Subcutaneous abdominal adipose tissue (tissue), 5 donors: ENCODE measurements around the gene FTH1.

Experiments
- H3K27ac ChIP-seq: one replicate; pipeline ENCODE4 v1.7.0; 2013; ENCODE audit warnings: low read depth, mild to moderate bottlenecking, inconsistent platforms, low read length, moderate library complexity
- H3K27me3 ChIP-seq, 5 donors: one replicate each; pipeline ENCODE4 v1.7.0; 2013; ENCODE audit warnings: low read length in 5 of 5, inconsistent platforms in 1 of 5; ENCODE audit not compliant: control insufficient read depth in 5 of 5, insufficient read depth in 4 of 5
- H3K36me3 ChIP-seq, 5 donors: one replicate each; pipeline ENCODE4 v1.7.0; 2013; ENCODE audit warnings: low read length in 5 of 5; ENCODE audit not compliant: control insufficient read depth in 5 of 5, insufficient read depth in 5 of 5
- H3K4me1 ChIP-seq, 5 donors: one replicate each; pipeline ENCODE4 v1.7.0; 2013; ENCODE audit warnings: low read length in 5 of 5, mild to moderate bottlenecking in 3 of 5, moderate library complexity in 1 of 5; ENCODE audit not compliant: control insufficient read depth in 5 of 5, insufficient read depth in 5 of 5
- H3K4me3 ChIP-seq, 5 donors: one replicate each; pipeline ENCODE4 v1.7.0; 2013; ENCODE audit warnings: low read length in 5 of 5, low read depth in 1 of 5
- H3K9ac ChIP-seq, 5 donors: one replicate each; pipeline ENCODE4 v1.7.0; 2013; ENCODE audit warnings: low read length in 5 of 5, mild to moderate bottlenecking in 4 of 5, moderate library complexity in 3 of 5
- H3K9me3 ChIP-seq, 5 donors: one replicate each; pipeline ENCODE4 v1.7.0; 2013; ENCODE audit warnings: low read length in 5 of 5; ENCODE audit not compliant: control insufficient read depth in 5 of 5
- donor health status: healthy.
- donor health status: healthy.
- donor health status: healthy.
- donor health status: healthy.
- donor health status: healthy.

FTH1 gene

DNA sequence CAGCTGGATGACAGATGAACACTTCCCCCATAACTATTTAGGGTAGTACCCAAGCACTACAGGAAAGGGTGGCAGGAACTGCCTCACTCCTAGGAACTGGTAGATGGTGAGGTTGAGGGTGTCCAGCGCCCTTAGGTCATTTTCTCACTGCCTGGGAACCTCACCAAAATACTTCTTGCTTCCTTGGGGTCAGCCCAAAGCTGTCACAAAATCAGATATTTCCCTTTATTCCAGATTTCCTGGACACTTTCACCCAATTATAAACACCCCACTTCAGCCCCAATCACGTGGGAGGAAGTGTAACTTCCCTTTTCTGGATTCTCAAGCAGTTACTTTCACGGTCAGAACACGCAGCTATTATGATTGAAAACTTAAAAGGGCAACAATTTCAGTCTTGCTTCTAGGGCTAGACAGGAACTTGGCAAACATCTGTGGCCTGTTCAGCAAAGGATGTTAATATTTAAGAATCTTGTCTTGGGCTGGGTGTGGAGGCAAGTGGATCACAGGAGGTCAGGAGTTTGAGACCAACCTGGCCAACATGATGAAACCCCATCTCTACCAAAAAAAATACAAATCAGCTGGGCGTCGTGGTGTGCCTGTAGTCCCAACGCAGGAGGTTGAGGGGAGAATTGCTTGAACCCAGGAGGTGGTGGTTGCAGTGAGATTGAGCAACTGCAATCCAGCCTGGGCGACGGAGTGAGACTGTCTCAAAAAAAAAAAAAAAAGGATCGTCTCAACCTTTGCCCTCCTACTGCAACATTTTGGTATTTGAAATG is 4.0 kb downstream of the FTH1 start:
- peaks cover 8 to 43% (median 31%) of the 10 kb centered on the region in 5 donors for H3K36me3 ChIP-seq
- peak overlapping the region; percentile 43 to 100 (median 99) for H3K4me3 ChIP-seq
- H3K9me3 ChIP-seq: no peaks in the 10 kb centered on the region
- H3K27ac ChIP-seq: peak overlapping the region; percentile 100
- peaks cover 24 to 62% (median 61%) of the 10 kb centered on the region in 5 donors for H3K4me1 ChIP-seq
- peak overlapping the region in 4 of 5 donors; percentile 42 to 84 (median 54) for H3K9ac ChIP-seq
- no peaks in the 10 kb centered on the region for H3K27me3 ChIP-seq

DNA sequence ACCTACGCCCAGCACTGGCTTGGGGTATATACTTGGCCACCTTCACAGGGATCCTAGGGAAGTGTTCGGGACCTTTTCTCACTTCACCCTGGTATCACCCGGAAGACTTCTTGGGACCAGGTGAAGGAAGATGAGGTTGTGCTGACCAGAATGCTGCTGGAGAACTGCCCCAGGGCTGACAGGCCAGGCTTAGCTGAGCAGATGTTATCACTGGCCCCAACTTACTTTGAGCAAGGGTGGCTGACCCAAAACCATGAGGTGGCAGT is 4.5 kb downstream of the FTH1 start:
- Histone ChIP-seq H3K36me3 (peaks cover 8 to 49% (median 34%) of the 10 kb centered on the region in 5 donors), H3K4me3 (peak overlapping the region in 3 of 5 donors; percentile 5 to 100 (median 7)), H3K9me3 (no peaks in the 10 kb centered on the region), H3K27ac (peak overlapping the region; percentile 100), H3K4me1 (peaks cover 24 to 58% (median 55%) of the 10 kb centered on the region in 5 donors), H3K9ac (peak overlapping the region in 3 of 5 donors; percentile 42 to 84 (median 57)), H3K27me3 (no peaks in the 10 kb centered on the region)

DNA sequence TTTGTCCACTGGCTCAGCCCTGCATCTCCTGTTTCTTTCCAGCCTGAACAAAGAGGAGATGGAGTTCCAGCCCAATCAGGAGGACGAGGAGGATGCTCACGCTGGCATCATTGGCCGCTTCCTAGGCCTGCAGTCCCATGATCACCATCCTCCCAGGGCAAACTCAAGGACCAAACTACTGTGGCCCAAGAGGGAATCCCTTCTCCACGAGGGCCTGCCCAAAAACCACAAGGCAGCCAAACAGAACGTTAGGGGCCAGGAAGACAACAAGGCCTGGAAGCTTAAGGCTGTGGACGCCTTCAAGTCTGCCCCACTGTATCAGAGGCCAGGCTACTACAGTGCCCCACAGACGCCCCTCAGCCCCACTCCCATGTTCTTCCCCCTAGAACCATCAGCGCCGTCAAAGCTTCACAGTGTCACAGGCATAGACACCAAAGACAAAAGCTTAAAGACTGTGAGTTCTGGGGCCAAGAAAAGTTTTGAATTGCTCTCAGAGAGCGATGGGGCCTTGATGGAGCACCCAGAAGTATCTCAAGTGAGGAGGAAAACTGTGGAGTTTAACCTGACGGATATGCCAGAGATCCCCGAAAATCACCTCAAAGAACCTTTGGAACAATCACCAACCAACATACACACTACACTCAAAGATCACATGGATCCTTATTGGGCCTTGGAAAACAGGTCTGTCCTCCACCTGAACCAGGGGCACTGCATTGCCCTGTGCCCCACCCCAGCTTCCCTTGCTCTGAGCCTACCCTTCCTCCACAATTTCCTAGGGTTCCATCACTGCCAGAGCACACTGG is 5.0 kb downstream of the FTH1 start:
- Histone ChIP-seq H3K4me1 (peaks cover 24 to 58% (median 54%) of the 10 kb centered on the region in 5 donors), H3K4me3 (peak overlapping the region in 2 of 5 donors; percentile 5 to 7), H3K9me3 (no peaks in the 10 kb centered on the region), H3K27me3 (no peaks in the 10 kb centered on the region), H3K9ac (peak overlapping the region in 2 of 5 donors; percentile 42 to 57), H3K36me3 (peaks cover 8 to 53% (median 35%) of the 10 kb centered on the region in 5 donors), H3K27ac (peak overlapping the region; percentile 100)

DNA sequence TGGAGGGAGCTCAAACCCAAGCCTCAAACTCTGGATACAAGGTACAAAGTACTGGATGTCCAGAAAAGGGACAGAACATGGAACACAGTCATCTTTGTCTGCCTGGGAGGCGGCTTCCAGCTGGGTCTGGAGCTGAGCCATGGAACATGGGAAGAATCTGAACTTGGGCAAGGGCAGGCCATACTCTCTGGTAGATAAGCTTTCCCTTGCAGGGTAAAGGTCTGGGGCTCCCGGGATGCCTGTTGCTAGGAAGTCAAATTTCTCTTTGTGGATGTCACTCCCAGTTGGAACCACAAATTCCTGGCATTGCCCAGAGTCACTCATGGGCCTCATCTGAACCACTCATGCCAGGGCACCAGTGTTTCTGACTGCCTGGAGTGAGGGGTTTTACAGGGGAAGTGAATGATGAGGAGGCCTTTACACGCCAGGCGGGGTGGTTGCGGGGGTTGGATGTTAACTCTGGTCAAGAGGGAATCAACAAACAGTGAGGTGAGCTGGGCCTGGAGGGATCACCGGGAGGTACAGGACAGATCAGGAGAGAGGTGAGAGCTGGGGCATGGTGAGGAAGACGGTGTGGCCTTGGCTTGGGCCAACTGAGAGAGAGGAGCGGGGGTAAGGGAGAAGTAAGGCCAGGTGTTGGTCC is 5.7 kb downstream of the FTH1 start:
- Histone ChIP-seq H3K4me3 (peak overlapping the region in 1 of 5 donors; percentile 10), H3K9me3 (no peaks in the 10 kb centered on the region), H3K4me1 (peaks cover 24 to 57% (median 54%) of the 10 kb centered on the region in 5 donors), H3K36me3 (peaks cover 8 to 58% (median 38%) of the 10 kb centered on the region in 5 donors), H3K9ac (peak overlapping the region in 2 of 5 donors; percentile 38 to 57), H3K27ac (peak overlapping the region; percentile 100), H3K27me3 (no peaks in the 10 kb centered on the region)

DNA sequence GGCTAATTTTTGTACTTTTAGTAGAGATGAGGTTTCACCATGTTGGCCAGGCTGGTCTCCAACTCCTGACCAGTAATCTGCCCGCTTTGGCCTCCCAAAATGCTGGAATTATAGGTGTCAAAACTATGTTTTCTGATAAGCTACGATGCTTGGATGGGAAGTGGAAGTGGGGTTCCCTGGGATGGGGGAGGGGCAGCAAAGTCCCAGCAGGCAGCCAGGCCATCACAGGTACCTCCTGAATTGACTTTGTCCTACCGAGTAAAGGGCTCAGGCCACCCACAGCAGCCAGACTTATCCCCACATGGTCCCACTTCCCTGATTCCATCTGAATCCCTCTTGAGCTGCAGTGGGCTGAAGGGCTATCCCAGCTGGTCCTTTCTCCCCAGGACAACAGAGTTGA is 6.9 kb downstream of the FTH1 start:
- peaks cover 6 to 52% (median 37%) of the 10 kb centered on the region in 5 donors for H3K36me3 ChIP-seq
- no peak overlapping the region for H3K4me3 ChIP-seq
- H3K9ac ChIP-seq: peak overlapping the region in 1 of 5 donors; percentile 6
- H3K4me1 ChIP-seq: peaks cover 24 to 59% (median 55%) of the 10 kb centered on the region in 5 donors
- no peaks in the 10 kb centered on the region for H3K9me3 ChIP-seq
- H3K27ac ChIP-seq: peak overlapping the region; percentile 100
- H3K27me3 ChIP-seq: no peaks in the 10 kb centered on the region

DNA sequence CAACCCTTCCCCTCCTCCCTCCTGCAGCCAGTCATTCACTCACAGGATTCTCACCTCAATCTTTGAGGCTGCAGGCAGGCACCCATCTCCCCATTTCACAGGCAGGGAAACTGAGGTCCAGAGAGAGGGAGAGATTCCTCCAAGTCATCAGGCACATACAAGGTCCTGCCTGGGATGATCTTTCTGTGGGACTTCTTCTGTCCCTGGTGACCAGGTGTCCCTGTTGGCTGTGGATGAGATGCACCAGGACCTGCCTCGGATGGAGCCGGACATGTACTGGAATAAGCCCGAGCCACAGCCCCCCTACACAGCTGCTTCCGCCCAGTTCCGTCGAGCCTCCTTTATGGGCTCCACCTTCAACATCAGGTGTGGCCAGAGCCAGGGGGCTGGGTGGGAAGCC is 7.8 kb downstream of the FTH1 start:
- Histone ChIP-seq H3K36me3 (peaks cover 0 to 44% (median 28%) of the 10 kb centered on the region in 5 donors), H3K4me3 (no peak overlapping the region), H3K27ac (no peak overlapping the region), H3K9me3 (no peaks in the 10 kb centered on the region), H3K9ac (no peak overlapping the region), H3K4me1 (peaks cover 24 to 58% (median 52%) of the 10 kb centered on the region in 5 donors), H3K27me3 (no peaks in the 10 kb centered on the region)

DNA sequence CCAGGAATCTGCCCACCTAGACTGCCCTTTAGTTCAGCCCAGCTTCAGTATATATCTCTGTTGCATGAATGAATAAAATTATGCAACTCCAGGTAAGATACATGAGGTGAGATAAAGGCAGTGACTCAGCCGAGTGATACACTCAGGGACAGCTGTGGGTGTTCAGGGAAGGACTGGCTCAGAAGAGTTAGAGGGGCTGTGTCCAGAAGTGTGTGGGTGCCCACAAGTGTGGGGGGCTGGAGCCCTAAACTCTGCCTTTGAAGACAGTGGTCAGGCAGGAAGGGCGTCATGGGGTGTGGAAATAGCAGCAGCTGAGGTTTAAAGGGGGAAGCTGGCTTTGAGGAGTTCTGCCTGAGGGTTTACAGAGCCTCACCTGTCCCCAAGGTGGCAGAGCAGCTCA is 8.3 kb downstream of the FTH1 start:
- no peak overlapping the region for H3K9ac ChIP-seq
- no peaks in the 10 kb centered on the region for H3K9me3 ChIP-seq
- peaks cover 22 to 57% (median 50%) of the 10 kb centered on the region in 5 donors for H3K4me1 ChIP-seq
- no peak overlapping the region for H3K27ac ChIP-seq
- no peaks in the 10 kb centered on the region for H3K27me3 ChIP-seq
- H3K36me3 ChIP-seq: peaks cover 0 to 39% (median 24%) of the 10 kb centered on the region in 5 donors
- no peak overlapping the region for H3K4me3 ChIP-seq

DNA sequence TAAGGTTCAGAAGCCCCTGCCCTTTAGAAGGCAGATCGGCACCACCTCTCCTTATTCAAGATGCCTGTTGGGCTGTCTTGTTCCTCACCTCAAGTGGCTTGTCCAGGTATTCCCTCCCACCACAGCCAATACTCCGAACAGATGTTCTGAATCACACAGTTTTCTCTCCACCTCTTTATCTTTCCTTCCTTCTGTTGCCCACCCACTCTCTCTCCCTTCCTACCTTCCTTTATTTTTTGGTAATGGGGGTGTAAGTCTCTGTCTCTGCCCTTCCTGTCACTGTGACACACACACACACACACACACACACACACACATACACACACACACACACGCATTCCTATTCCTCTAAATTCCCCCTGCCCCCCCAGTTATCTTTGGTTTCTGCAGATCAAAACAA is 8.8 kb downstream of the FTH1 start:
- H3K9me3 ChIP-seq: no peaks in the 10 kb centered on the region
- peaks cover 0 to 35% (median 19%) of the 10 kb centered on the region in 5 donors for H3K36me3 ChIP-seq
- H3K9ac ChIP-seq: no peak overlapping the region
- peaks cover 17 to 52% (median 45%) of the 10 kb centered on the region in 5 donors for H3K4me1 ChIP-seq
- H3K4me3 ChIP-seq: no peak overlapping the region
- H3K27ac ChIP-seq: no peak overlapping the region
- no peaks in the 10 kb centered on the region for H3K27me3 ChIP-seq

DNA sequence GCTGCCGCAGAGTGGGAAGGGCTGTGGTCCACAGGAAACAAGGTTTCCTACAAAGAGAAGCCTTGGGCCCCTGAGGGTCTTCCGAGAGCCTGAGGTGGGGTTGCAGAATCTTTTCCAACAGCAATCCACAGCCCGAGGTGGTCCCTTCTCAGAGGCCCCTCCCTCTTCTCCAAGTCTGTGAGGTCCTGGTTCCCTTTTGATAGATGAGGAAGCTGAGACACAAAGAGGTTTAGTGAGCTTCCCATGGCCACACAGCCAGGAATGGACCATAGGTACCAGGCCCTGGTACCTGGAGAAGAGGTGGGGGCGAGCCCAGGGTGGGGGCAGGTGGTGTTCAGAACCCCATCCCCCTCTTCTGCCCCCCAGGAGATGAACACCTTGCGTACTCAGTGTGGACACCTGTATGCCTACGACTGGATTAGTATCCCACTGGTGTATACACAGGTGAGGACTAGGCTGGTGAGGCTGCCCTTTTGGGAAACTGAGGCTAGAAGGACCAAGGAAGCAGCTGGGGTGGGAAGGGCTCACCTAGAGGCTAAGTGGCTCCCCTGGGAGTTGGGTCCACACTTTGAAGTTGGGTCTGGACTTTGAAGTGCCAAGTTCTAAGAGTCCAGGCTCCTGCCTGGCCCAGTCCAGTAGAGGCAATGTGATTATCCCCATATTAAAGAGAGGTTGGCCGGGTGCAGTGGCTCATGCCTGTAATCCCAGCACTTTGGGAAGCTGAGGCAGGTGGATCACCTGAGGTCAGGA is 10.2 kb downstream of the FTH1 start:
- peaks cover 7 to 38% (median 31%) of the 10 kb centered on the region in 5 donors for H3K4me1 ChIP-seq
- H3K9ac ChIP-seq: no peak overlapping the region
- H3K27ac ChIP-seq: no peak overlapping the region
- no peaks in the 10 kb centered on the region for H3K27me3 ChIP-seq
- peaks cover 0 to 35% (median 17%) of the 10 kb centered on the region in 5 donors for H3K36me3 ChIP-seq
- H3K4me3 ChIP-seq: no peak overlapping the region
- no peaks in the 10 kb centered on the region for H3K9me3 ChIP-seq
